GM21576 (cell line): ENCODE data around the gene SMIM14.
A peak's percentile ranks its signal among the peaks of the same experiment; 100 is the strongest.
"Not testable (repeated sequence)": the region's sequence is repeated elsewhere in the genome, so short reads cannot be mapped to it uniquely, and the experiment has no call there.

ENCODE experiments used
- ATAC-seq: cut with Tn5 transposase; IDR thresholded peaks from one replicate; pipeline ENCODE4 v1.9.1; 2021; ENCODE audit warnings: mild to moderate bottlenecking, moderate library complexity; ENCODE audit not compliant: unreplicated experiment

The SMIM14 gene

DNA sequence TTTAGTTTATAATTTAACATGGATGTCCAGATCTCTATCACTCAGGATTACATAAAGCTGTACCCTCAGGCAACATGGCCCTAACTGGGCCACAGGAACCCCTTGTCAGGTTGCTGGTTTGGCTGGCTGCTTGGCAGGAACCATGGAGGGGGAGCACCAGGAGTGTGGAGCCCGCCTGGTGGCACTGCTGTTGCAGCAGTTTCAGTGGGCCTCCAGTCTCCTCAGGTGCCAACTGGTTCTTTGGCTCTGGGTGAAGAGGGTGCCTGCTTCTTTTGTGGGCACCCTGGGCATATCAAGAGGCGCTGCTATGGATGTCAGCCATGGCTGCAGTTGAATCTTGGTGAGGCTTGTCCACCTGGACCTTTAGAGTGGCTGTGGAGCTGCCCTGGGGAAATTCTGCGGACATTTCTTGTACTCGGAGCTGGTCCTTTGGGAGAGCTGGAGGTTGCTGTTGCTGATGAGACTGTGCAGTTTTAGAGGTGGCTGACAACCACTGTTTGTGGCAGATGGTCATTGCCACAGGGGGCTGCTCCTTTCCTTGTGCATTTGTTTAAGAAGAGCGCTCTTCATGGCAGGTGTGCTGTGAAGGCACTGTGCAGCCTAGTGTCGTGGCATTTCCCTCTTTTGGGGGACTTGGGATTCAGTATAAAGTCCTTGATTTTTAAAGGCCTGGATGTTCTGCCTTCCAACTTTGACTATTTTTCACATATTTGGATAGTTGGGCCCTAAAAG is 10.3 kb upstream of the SMIM14 start:
- no peak for ATAC-seq

- no peak for ATAC-seq
These were observed 9.5 kb upstream of the SMIM14 start for GRCh38 chr4:39648213-39648612.

- ATAC-seq, result no peak
These were observed 4.4 kb upstream of the SMIM14 start for GRCh38 chr4:39642885-39643552.

DNA sequence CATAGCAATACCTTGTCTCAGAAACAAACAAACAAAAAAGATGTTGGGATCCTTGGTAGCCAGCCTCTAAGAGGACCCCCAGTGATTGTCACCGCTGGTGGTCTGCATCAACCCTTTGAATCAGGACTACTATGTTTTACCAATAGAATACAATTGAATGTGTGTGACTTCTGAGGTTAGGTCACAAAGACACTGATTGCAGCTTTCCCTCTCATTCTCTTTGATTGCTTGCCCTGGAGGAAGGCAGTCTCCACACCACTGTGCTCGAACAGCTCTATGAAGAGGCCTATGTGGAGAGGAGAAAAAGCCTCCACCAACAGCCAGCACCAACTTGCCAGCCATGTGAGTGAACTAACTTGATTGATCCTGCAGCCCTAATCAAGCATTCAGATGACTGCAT is 2.8 kb upstream of the SMIM14 start:
- no peak for ATAC-seq

DNA sequence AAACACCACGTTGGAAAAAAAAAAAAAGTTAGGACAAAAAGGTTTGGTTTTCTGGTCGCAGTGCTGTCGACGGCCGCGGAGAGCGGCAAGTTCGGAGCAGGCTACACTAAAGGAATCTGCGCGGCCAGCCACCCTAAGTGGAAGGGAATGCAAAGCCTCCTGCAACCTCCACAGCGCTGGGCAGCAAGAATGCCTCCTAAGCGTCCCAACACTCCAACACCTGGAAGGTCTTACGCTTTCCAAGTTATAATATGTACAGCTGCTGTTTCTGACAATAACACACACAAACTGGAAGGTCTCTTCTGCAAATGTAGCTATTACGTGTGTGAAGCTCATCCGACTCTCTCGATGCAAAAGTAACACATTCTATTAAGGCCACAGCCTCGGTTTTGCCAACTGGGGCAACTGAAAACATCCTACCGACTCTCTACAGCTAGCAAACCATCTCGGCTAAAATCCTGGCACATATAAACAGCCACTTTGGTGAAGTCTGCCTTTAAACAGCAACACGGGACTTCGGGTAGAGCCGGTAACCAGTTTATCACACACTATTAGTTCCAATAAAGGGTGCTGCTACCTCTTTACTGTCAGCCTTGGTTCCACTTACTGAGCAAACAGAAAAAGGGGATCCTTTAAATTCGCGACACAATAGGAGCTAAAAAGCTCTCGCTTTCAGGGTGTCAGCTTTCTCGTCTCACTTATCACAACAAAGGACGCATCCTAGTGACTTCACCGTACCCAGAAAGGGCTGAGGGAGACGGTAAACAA is 895 bp downstream of the SMIM14 start:
- peak; percentile 10 for ATAC-seq

GRCh38 chr4:39637221-39637585 is 1.5 kb downstream of the SMIM14 start:
- no peak for ATAC-seq

- ATAC-seq, result no peak
These were observed 2.0 kb downstream of the SMIM14 start for GRCh38 chr4:39636531-39637184.

GRCh38 chr4:39635023-39635422 is 3.6 kb downstream of the SMIM14 start:
- ATAC-seq, result no peak

GRCh38 chr4:39631700-39632079 is 7.0 kb downstream of the SMIM14 start:
- ATAC-seq, result peak; percentile 60

DNA sequence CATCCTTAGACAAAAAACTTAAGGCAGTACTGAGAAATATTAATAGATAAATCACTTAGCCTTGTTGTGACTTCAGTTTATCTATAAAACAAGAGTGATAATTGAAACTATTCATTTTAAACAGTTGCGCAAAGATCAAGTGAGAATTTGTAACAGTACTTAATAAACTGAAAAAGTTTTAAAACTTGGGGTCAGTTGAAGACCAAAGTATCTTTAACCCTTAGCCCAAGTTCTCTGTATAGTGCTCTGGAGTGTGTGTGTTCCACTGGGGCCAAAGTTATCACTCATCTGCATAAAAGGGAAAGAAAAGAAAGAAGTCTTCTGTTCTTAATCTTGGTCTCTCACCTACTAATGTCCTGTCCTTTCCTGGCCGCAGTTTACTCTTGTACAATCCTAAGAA is 11.3 kb downstream of the SMIM14 start:
- ATAC-seq, result no peak

- no peak for ATAC-seq
These were observed 11.8 kb downstream of the SMIM14 start for GRCh38 chr4:39626913-39627312.

DNA sequence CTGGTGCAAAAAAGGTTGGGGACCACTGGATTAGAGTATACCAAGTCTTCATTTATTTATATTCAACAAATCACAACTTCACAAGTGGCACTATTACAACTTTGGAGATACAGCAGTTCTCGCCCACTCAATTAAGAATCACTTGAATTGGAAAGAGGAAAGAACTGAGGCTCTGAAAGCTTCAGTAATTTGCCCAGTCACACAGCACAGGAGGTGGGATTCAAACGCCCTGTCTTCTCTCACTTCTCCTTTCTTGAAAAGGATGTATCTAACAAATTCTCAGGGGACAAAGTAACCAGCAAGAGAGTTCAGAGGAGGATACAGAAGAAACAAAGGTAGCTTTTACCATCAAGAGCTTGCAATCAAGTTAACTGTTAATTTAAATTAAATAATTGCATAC is 12.4 kb downstream of the SMIM14 start:
- ATAC-seq, result peak; percentile 75

DNA sequence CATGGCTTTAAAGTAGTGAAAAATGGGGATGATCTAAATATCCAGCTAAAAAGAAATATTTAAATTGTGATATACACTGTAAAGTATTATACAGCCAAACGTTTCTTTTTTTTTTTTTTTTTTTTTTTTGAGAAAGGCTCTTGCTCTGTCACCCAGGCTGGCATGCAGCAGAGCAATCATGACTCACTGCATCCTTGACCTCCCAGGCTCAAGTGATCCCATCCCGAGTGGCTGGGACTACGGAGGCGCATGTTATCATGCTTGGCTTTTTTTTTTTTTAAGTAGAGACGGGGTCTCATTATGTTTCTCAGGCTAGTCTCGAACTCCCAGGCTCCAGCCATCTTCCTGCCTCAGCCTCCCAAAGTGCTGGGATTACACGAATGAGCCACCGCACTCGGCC is 17.1 kb downstream of the SMIM14 start:
- ATAC-seq, result no peak

DNA sequence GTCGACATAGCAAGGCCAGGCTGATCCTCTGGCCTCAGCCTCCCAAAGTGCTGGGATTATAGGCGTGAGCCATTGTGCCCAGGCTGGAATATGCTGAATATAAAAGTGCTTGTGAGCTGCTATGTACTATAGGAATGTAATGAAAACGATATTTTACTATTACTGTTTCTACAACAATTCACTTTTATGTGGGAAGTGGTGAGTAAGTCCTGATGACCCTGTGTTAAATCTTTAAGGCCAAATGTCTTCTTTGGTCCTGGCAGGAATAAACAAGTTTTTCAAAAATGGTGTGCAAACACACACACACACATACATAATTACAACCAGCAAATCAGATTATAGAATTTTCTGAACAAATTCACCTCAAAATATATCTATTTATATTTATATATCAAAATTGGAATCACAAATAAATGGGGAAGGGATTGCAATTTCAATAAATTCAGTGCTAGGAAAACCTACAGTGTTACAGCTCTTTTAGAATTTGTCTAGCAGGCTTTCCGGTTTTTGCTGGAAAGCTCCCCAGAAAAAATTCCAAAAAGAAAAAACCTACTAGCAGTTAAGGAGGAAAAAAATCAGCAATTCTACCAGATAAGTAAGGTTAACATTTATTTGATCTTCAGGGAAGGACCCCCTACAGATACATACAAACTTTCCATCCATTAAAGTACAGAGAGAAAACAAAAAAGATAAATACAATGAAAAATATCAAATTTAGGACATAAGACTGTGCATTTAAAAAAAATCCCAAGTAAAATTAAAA is 17.9 kb downstream of the SMIM14 start:
- ATAC-seq, result no peak

- ATAC-seq, result no peak
These were observed 21.1 kb downstream of the SMIM14 start for GRCh38 chr4:39617534-39617933.

DNA sequence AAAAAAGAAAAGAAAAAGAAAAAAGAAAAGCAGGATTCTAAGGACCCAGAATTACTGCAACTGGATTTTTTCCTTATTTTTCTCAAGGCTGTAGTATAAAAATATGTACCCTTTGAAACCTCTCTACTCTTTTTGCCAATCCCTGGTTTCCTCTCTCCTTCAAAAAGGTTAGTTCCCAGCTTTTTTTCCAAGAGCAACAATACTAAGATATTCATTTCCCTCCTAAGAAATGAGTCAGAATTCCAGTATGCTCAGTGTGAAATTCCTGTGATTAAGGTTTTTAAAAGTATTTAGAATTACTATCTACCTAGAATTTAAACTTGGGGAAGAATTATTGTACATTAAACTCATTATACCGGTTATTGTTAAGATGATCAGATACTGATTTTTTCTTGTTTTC is 22.0 kb downstream of the SMIM14 start:
- ATAC-seq, result no peak

- not testable (repeated sequence) for ATAC-seq
These were observed 22.6 kb downstream of the SMIM14 start for GRCh38 chr4:39616112-39616511.

DNA sequence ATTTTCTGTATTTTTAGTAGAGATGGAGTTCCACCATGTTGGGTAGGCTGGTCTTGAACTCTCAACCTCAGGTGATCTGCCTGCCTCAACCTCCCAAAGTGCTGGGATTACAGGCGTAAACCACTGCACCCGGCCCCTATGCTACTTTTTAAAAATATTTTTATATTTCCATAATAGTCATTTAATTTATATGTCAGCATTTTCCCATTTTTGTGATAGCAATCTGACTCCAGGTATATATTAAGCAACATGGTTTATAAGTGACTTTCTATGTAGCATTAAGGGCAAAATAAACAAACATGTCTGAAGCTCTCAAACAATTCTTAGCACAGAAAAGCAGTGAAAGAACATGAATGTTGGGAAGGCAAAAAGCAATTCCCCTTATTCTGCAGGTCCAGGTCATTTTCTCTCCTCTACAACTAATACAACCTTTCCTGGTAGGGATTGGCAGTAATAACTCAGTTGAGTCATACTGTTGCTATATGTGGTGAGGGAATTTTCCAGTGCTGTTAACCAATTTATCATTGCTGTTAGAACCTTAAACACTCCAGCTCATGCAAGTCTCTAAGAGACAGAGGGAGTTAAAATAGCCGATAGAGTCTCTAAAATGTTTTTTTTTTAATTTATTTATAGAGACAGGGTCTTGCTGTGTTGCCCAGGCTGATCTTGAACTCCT is 24.0 kb downstream of the SMIM14 start:
- ATAC-seq, result no peak

- ATAC-seq, result no peak
These were observed 25.5 kb downstream of the SMIM14 start for GRCh38 chr4:39613093-39613656.

DNA sequence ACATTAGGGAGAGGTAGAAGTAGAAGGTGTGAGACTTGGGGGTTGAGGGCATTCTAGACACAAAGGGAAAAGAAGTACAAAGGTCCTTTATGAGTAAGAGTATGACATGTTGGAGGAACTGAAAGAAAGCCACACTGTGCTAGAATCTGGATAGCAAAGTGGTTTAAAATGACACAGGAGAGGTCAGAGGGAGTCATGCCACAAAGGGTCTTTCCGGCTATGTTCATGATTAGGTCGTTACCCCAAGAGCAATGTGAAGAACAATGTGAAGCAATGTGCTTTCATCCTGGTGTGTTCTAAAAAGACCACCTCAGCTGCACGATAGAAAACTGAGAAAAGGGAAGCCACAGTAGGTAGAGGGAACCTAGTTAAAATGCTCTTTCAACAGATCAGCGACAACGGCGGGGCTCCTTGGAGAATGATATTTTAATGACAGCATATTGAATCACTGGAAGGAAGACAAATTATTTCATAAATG is 29.2 kb downstream of the SMIM14 start:
- peak; percentile 90 for ATAC-seq
